HepG2 (cell line): ENCODE results near the gene ZAR1. TPM values are rescaled to one million over a fixed set of nuclear protein-coding genes. Genes with fewer than 3 reads are reported as not detected.

Source experiments
- ATAC-seq: fragments of 200-7000 bp; cut with Tn5 transposase; 3 replicates; pipeline ENCODE4 v1.9.1; 2020; ENCODE audit warnings: mild to moderate bottlenecking, moderate library complexity
- BruUV-seq: library from RNA; stranded (reverse); fragments of 400-500 nt; replicated peaks from 2 replicates; lab custom pipeline; 2021; lab: Mats Ljungman, UMichigan
- CTCF ChIA-PET: fragments of 300-600 bp; formaldehyde crosslinking; extraction: SDS; loops from one replicate; lab custom pipeline; 2021; ENCODE audit warnings: low total read pairs, inconsistent platforms, low intra/inter-chr PET ratio; lab: Yijun Ruan, JAX
- POLR2A ChIA-PET: fragments of 350-600 bp; sonication (Branson Sonifier 250); formaldehyde crosslinking; loops from one replicate; lab custom pipeline; 2020; ENCODE audit warnings: antibody characterized with exemption, inconsistent platforms; lab: Yijun Ruan, JAX
- DNase-seq: peaks from one replicate; pipeline ENCODE4 v3.0.0-alpha.2; 2015; ENCODE audit warnings: low spot score
- FAIRE-seq: peaks from 3 replicates; lab custom pipeline; 2011; peaks lifted over from hg19 to GRCh38; lab: Jason Lieb, UNC
- H2AFZ ChIP-seq: one replicate; pipeline ENCODE4 v1.6.1; 2011; ENCODE audit warnings: low read length, inconsistent platforms
- H3K27ac ChIP-seq: fragments of 300-600 bp; 3 replicates; pipeline ENCODE4 v1.8.0; 2011; ENCODE audit warnings: mixed run types, mild to moderate bottlenecking, mixed read lengths, low read length, inconsistent platforms; ENCODE audit not compliant: insufficient read depth; ENCODE audit errors: extremely low read length
- H3K27me3 ChIP-seq, 2 experiments: fragments of 200-600 bp in 1 of 2; 2 replicates in 1 of 2; 3 replicates in 1 of 2; pipeline versions ENCODE4 v1.6.0 to v1.8.0; 2011; ENCODE audit warnings: low read length in 2 of 2, mild to moderate bottlenecking in 2 of 2, moderate library complexity in 2 of 2, inconsistent platforms in 1 of 2; ENCODE audit not compliant: insufficient read depth in 2 of 2, control insufficient read depth in 1 of 2
- H3K36me3 ChIP-seq, 2 experiments: fragments of 200-600 bp in 1 of 2; replicated peaks in 1 of 2; 2 replicates in 1 of 2; 3 replicates in 1 of 2; pipeline versions ENCODE4 v1.5.1 to v1.8.0; 2011; ENCODE audit warnings: low read length in 2 of 2, inconsistent platforms in 1 of 2; ENCODE audit not compliant: insufficient read depth in 2 of 2, control insufficient read depth in 1 of 2
- H3K4me1 ChIP-seq: 2 replicates; pipeline ENCODE4 v1.5.1; 2012; ENCODE audit warnings: low read length, inconsistent platforms; ENCODE audit not compliant: insufficient read depth
- H3K4me2 ChIP-seq: 2 replicates; pipeline ENCODE4 v1.6.0; 2011; ENCODE audit warnings: low read depth, low read length, inconsistent platforms
- H3K4me3 ChIP-seq, 3 experiments: fragments of 200-600 bp in 1 of 3; sonication (generic), shearing (Covaris generic) in 1 of 3; replicated peaks in 1 of 3; 2 replicates each; pipeline ENCODE4 v1.5.1; 2011 to 2016; ENCODE audit warnings: low read length in 3 of 3, inconsistent platforms in 2 of 3, low read depth in 2 of 3, mild to moderate bottlenecking in 2 of 3, control low read depth in 1 of 3, mixed read lengths in 1 of 3; ENCODE audit not compliant: insufficient read depth in 1 of 3
- H3K79me2 ChIP-seq: one replicate; pipeline ENCODE4 v1.6.1; 2011; ENCODE audit warnings: low read length, inconsistent platforms; ENCODE audit not compliant: insufficient read depth
- H3K9ac ChIP-seq: 2 replicates; pipeline ENCODE4 v1.6.0; 2011; ENCODE audit warnings: mild to moderate bottlenecking, low read depth, low read length, inconsistent platforms; ENCODE audit not compliant: insufficient read depth
- H3K9me3 ChIP-seq: 2 replicates; pipeline ENCODE4 v1.5.1; 2012; ENCODE audit warnings: mild to moderate bottlenecking, low read length
- H4K20me1 ChIP-seq: 2 replicates; pipeline ENCODE4 v1.6.0; 2011; ENCODE audit warnings: inconsistent platforms, mild to moderate bottlenecking, low read length, moderate library complexity; ENCODE audit not compliant: insufficient read depth
- ARID3A ChIP-seq: IDR thresholded peaks from 2 replicates; pipeline ENCODE4 v1.6.1; 2012; ENCODE audit warnings: low read depth, low read length, improper control_type of control experiment
- STAG1 ChIP-seq: sonication (generic); formaldehyde crosslinking; IDR thresholded peaks from 2 replicates; pipeline ENCODE4 v1.4.0; 2020; ENCODE audit warnings: missing genetic modification reagents
- TARDBP ChIP-seq: sonication (generic); formaldehyde crosslinking; IDR thresholded peaks from 2 replicates; pipeline ENCODE4 v1.8.0; 2022; ENCODE audit warnings: mild to moderate bottlenecking, missing genetic modification reagents
- TCF7L2 ChIP-seq: IDR thresholded peaks from 2 replicates; pipeline ENCODE4 v1.6.1; 2011; ENCODE audit warnings: mild to moderate bottlenecking, low read depth, low read length, moderate library complexity
- TMF1 ChIP-seq: sonication (generic); formaldehyde crosslinking; IDR thresholded peaks from 2 replicates; pipeline ENCODE4 v1.8.1; 2022; ENCODE audit warnings: low read depth, missing genetic modification reagents
- WGBS: methylation state at CpG from one replicate; pipeline ENCODE4 v1.1.6; 2017; ENCODE audit warnings: low lambda C conversion rate; 5-methylcytosine and 5-hydroxymethylcytosine counted together
- in situ Hi-C: cut with HindIII; loops from 2 replicates; pipeline ENCODE4 v1.10.0; 2017; ENCODE audit warnings: low pct_unique_long_range_greater_than_20kb; ENCODE audit not compliant: extremely low pct_ligation_motif_present
- intact Hi-C: fragments of 100-400 bp; cut with micrococcal nuclease; formaldehyde crosslinking; loops from one replicate; pipeline ENCODE4 v1.10.0; 2022; ENCODE audit not compliant: unreplicated experiment
- polyA plus RNA-seq, 8 experiments: library from polyadenylated mRNA; depleted of rRNA in 3 of 8; stranded (reverse) in 7 of 8; unstranded in 1 of 8; fragments of >200 nt; fragmentation: Illumina TruSeq in 4 of 8; extraction: Trizol in 4 of 8; gene quantifications; 2 replicates each; pipeline versions ENCODE4 v1.2.1 to v1.2.3, GENCODE V29; 2011 to 2016; ENCODE audit warnings: low read depth in 4 of 8, missing spikeins in 1 of 8, mixed read lengths in 1 of 8; ENCODE audit not compliant: insufficient read depth in 1 of 8
- total RNA-seq, 5 experiments: library from RNA; depleted of rRNA; stranded (reverse); fragments of >200 nt; fragmentation: Illumina TruSeq; extraction: Trizol; gene quantifications; 2 replicates each; pipeline ENCODE4 v1.2.3, GENCODE V29; 2016; ENCODE audit warnings: low read depth in 1 of 5
- TF ChIP-seq, protein P1 (sequence below): sonication (generic); formaldehyde crosslinking; IDR thresholded peaks from 2 replicates; pipeline ENCODE4 v1.4.0; 2020; ENCODE audit warnings: missing genetic modification reagents; ENCODE audit errors: not compliant biosample characterization

ZAR1 gene
- total and polyA plus RNA-seq, 2 of the 13 experiments (the other 11 are each of a cell fraction or from before 2014, with no cell fraction given) = not detected

DNA sequence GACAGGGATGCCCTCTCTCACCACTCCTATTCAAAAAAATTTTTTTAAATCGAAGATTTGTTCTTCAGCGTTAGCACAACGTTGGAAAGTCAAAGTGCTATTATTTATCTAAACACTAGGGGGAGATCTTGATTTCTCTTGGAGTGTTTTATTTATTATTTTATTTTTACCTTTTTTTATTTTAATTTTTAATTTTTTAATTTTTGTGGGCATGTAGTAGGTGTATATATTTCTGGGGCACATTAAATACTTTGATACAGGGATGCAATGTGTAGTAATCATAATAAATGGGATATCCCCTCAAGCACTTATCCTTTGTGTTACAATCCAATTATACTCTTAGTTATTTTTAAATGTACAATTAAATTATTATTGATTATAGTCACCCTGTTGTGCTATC lies 44.3 kb upstream of the ZAR1 start:
- 0 out of 2 replicates have a peak, but pooled peaks cover 10% of the 10 kb centered on the region for H3K4me1 ChIP-seq
- no peak for FAIRE-seq
- in situ Hi-C loops = loop anchor here (10.0 kb wide), 1 partner anchor 99 kb away; no protein-coding TSS in a partner anchor

More for the DNA sequence above, 44.3 kb upstream of the ZAR1 start:
- no peak for DNase-seq
- BruUV-seq = no TSS peak
- no peak for TF ChIP-seq TMF1
- TF ChIP-seq ARID3A = peak; percentile 28; the same call in 1 of the 2 replicates
- TF ChIP-seq TCF7L2 = no peak
- TF ChIP-seq STAG1 (CRISPR knock-in tag) = peak; percentile 30; the same call in 1 of the 2 replicates
- TF ChIP-seq, protein P1, sequence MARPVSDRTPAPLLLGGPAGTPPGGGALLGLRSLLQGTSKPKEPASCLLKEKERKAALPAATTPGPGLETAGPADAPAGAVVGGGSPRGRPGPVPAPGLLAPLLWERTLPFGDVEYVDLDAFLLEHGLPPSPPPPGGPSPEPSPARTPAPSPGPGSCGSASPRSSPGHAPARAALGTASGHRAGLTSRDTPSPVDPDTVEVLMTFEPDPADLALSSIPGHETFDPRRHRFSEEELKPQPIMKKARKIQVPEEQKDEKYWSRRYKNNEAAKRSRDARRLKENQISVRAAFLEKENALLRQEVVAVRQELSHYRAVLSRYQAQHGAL (CRISPR knock-in tag) = no peak
- no peak for TF ChIP-seq TARDBP
- TF ChIP-seq, all 625 proteins: peak for 2
- H3K4me3 ChIP-seq = no peak overlapping the region
- no peak overlapping the region for H2AFZ ChIP-seq
- ChIA-PET POLR2A (no interaction called here), CTCF (interaction anchor here (1.6 to 1.7 kb wide), 2 partner anchors 101 to 518 kb away, joined by 5 read pairs; no protein-coding TSS in a partner anchor)
- H4K20me1 ChIP-seq = no peaks in the 10 kb centered on the region
- WGBS = under 1% methylated on average over 3 of the region's 3 CpGs
- no peaks in the 10 kb centered on the region for H3K36me3 ChIP-seq
- H3K9ac ChIP-seq = no peak overlapping the region
- ATAC-seq = no peak
- no peaks in the 10 kb centered on the region for H3K9me3 ChIP-seq
- no peak overlapping the region for H3K4me2 ChIP-seq
- intact Hi-C loops = loop anchor here (2.0 to 10.0 kb wide), 2 partner anchors 101 to 519 kb away; no protein-coding TSS in a partner anchor
- no peak overlapping the region for H3K27ac ChIP-seq
- H3K27me3 ChIP-seq = no peaks in the 10 kb centered on the region
- no peaks in the 10 kb centered on the region for H3K79me2 ChIP-seq
